Stomach (tissue), 9 donors: Measurements from ENCODE around the gene SLC35F3. TPM values are rescaled to one million over a fixed set of nuclear protein-coding genes. Genes with fewer than 3 reads are reported as not detected.

Source experiments
- DNase-seq, 2 donors: peaks; one replicate each; pipeline versions ENCODE4 v3.0.0 to v3.0.0-alpha.2; 2013 to 2019
- H3K27ac ChIP-seq, 5 donors: fragments of 200-600 bp in 4 of 5; sonication (generic) in 4 of 5; one replicate each; pipeline ENCODE4 v1.5.1; 2013 to 2019; ENCODE audit warnings: mild to moderate bottlenecking in 1 of 5, moderate library complexity in 1 of 5
- H3K27me3 ChIP-seq, 3 donors: fragments of 200-600 bp; sonication (generic); one replicate each; pipeline ENCODE4 v1.5.1; 2017 to 2019; ENCODE audit warnings: mixed run types in 1 of 3
- H3K36me3 ChIP-seq, 4 donors: fragments of 200-600 bp; sonication (generic); 1 replicate in 3 of 4; 2 replicates in 1 of 4; pipeline ENCODE4 v1.5.1; 2016 to 2019
- H3K4me1 ChIP-seq, 4 donors: fragments of 200-600 bp; sonication (generic); one replicate each; pipeline ENCODE4 v1.5.1; 2016 to 2019
- H3K4me3 ChIP-seq, 4 donors: fragments of 200-600 bp; sonication (generic) in 3 of 4; one replicate each; pipeline ENCODE4 v1.5.1; 2016 to 2019; ENCODE audit warnings: mild to moderate bottlenecking in 1 of 4
- H3K9me3 ChIP-seq, 4 donors: fragments of 200-600 bp; sonication (generic); one replicate each; pipeline ENCODE4 v1.5.1; 2016 to 2019
- EP300 ChIP-seq: sonication (generic); formaldehyde crosslinking; IDR thresholded peaks from one replicate; pipeline ENCODE4 v1.6.1; 2017; ENCODE audit warnings: antibody characterized with exemption
- POLR2A ChIP-seq, 4 donors: fragments of 450-650 bp; IDR thresholded peaks; one replicate each; pipeline ENCODE4 v1.6.1; 2016; ENCODE audit warnings: antibody characterized with exemption in 4 of 4, control low read depth in 2 of 4, mild to moderate bottlenecking in 1 of 4, moderate library complexity in 1 of 4
- POLR2AphosphoS5 ChIP-seq, 3 donors: sonication (generic); formaldehyde crosslinking; IDR thresholded peaks; one replicate each; pipeline ENCODE4 v1.6.1; 2016; ENCODE audit warnings: antibody characterized with exemption in 3 of 3
- WGBS, 5 donors: extraction: QIAGEN DNeasy Blood & Tissue Kit in 3 of 5; methylation state at CpG; one replicate each; pipeline versions ENCODE4 v1.1.5 to v1.1.7; 2013 to 2018; 5-methylcytosine and 5-hydroxymethylcytosine counted together
- intact Hi-C: fragments of 100-400 bp; cut with DNase I; formaldehyde crosslinking; loops from one replicate; pipeline ENCODE4 v1.15.1; 2023; ENCODE audit warnings: low total_unique reads
- polyA plus RNA-seq, 3 donors: library from polyadenylated mRNA; stranded (reverse); fragments of 200-250 nt; gene quantifications; one replicate each; pipeline ENCODE4 v1.2.3, GENCODE V29; 2013
- total RNA-seq, 5 donors: library from RNA; depleted of rRNA; stranded (reverse); fragments of >200 nt; gene quantifications; one replicate each; pipeline versions ENCODE4 v1.1.0 to v1.2.3, GENCODE V29; 2014 to 2016
- TF ChIP-seq, protein P1 (sequence below), 7 experiments: fragments of 450-650 bp in 4 of 7; fragments of 200-600 bp in 3 of 7; sonication (generic) in 3 of 7; IDR thresholded peaks; one replicate each; pipeline ENCODE4 v1.5.1; 2016 to 2019; ENCODE audit warnings: antibody characterized with exemption in 7 of 7, control low read depth in 2 of 7, mild to moderate bottlenecking in 1 of 7
- donor health status: healthy with polysubstance abuse.
- donor health status: Bipolar disorder and iron deficiency.
- donor health status: healthy.

Gene SLC35F3
- total and polyA plus RNA-seq, 8 donors, result under 0.01 to 1.5 (median 0.59) TPM; not detected in 2

- H3K27ac ChIP-seq, result no peak overlapping the region
- DNase-seq, result no peak
- 78 to 87% (median 81%) methylated on average over 9 of the region's 9 CpGs for WGBS, 5 donors
- no peak overlapping the region for H3K4me3 ChIP-seq
- TF ChIP-seq POLR2AphosphoS5 (IDR thresholded peaks at IDR 0.05) (no peak), POLR2A (IDR thresholded peaks at IDR 0.05) (no peak), EP300 (no peak)
- TF ChIP-seq, protein P1, sequence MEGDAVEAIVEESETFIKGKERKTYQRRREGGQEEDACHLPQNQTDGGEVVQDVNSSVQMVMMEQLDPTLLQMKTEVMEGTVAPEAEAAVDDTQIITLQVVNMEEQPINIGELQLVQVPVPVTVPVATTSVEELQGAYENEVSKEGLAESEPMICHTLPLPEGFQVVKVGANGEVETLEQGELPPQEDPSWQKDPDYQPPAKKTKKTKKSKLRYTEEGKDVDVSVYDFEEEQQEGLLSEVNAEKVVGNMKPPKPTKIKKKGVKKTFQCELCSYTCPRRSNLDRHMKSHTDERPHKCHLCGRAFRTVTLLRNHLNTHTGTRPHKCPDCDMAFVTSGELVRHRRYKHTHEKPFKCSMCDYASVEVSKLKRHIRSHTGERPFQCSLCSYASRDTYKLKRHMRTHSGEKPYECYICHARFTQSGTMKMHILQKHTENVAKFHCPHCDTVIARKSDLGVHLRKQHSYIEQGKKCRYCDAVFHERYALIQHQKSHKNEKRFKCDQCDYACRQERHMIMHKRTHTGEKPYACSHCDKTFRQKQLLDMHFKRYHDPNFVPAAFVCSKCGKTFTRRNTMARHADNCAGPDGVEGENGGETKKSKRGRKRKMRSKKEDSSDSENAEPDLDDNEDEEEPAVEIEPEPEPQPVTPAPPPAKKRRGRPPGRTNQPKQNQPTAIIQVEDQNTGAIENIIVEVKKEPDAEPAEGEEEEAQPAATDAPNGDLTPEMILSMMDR (IDR thresholded peaks at IDR 0.05), result no peak
- intact Hi-C loops, result no loop called here
- H3K36me3 ChIP-seq, result no peaks in the 10 kb centered on the region
- peaks cover 0 to 7% (median 0%) of the 10 kb centered on the region in 3 donors for H3K27me3 ChIP-seq
- no peaks in the 10 kb centered on the region for H3K9me3 ChIP-seq
- H3K4me1 ChIP-seq, result no peaks in the 10 kb centered on the region
Observed at GRCh38 chr1:234272656-234273312, 368.3 kb downstream of the SLC35F3 start.

- H3K4me3 ChIP-seq, result no peak overlapping the region
- intact Hi-C loops, result no loop called here
- no peaks in the 10 kb centered on the region for H3K36me3 ChIP-seq
- no peaks in the 10 kb centered on the region for H3K9me3 ChIP-seq
- no peaks in the 10 kb centered on the region for H3K4me1 ChIP-seq
- H3K27ac ChIP-seq, result no peak overlapping the region
- TF ChIP-seq, protein P1 (IDR thresholded peaks at IDR 0.05), result no peak
- no peak for TF ChIP-seq POLR2A (IDR thresholded peaks at IDR 0.05)
- no peak for TF ChIP-seq EP300
- 83 to 92% (median 86%) methylated on average over 6 of the region's 6 CpGs for WGBS, 5 donors
- H3K27me3 ChIP-seq, result peaks cover 0 to 7% (median 0%) of the 10 kb centered on the region in 3 donors
- no peak for DNase-seq
Observed at GRCh38 chr1:234273981-234274380, 369.5 kb downstream of the SLC35F3 start.

GRCh38 chr1:234276151-234276788 lies 371.8 kb downstream of the SLC35F3 start:
- Histone ChIP-seq H3K9me3 (no peaks in the 10 kb centered on the region), H3K4me1 (no peaks in the 10 kb centered on the region)
- intact Hi-C loops, result no loop called here

DNA sequence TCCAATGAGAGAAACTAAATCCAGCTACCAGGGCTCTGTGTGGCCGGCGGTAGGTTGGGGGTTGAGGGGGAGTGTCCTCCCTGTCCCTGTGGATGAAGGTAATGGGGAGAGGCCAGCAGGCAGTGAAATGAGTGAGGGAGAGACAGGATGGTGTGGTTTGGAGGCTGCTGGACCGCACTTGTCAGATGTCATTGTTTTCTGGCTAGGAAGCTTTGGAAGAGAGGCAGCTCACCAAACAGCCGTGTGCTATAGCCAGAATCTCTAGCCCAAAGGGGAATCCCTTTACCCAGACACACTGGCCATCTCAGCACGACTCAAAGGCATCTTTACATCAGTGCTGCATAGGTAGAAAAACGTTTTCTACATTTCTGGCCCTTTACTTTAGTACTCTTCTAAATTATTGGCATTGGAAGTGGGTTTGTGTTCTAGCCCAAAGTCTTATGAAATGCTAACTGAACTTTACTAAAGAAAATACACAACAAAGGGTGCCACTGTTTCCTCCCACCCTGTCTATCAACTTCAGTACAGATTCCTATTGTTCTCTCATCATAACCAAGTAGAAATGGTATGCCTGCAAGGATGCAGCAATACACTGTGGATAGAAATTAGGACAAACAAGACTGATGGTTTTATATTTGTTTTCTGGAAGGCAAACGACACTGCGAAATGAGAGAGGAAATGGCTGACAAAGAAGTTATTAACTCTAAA lies 372.8 kb downstream of the SLC35F3 start:
- no peaks in the 10 kb centered on the region for H3K36me3 ChIP-seq

More at GRCh38 chr1:234276151-234276788, 371.8 kb downstream of the SLC35F3 start:
- Histone ChIP-seq H3K4me3 (no peak overlapping the region), H3K36me3 (no peaks in the 10 kb centered on the region), H3K27me3 (peaks cover 0 to 7% (median 0%) of the 10 kb centered on the region in 3 donors), H3K27ac (no peak overlapping the region)
- 69 to 81% (median 73%) methylated on average over 7 of the region's 7 CpGs for WGBS, 5 donors
- DNase-seq, result no peak
- TF ChIP-seq POLR2AphosphoS5 (IDR thresholded peaks at IDR 0.05) (no peak), POLR2A (IDR thresholded peaks at IDR 0.05) (no peak), EP300 (no peak)
- TF ChIP-seq, protein P1 (IDR thresholded peaks at IDR 0.05), result no peak

More for the DNA sequence above, 372.8 kb downstream of the SLC35F3 start:
- 57 to 68% (median 65%) methylated on average over 8 of the region's 8 CpGs for WGBS, 5 donors
- DNase-seq, result no peak
- Histone ChIP-seq H3K27ac (no peak overlapping the region), H3K4me1 (no peaks in the 10 kb centered on the region), H3K9me3 (no peaks in the 10 kb centered on the region), H3K4me3 (no peak overlapping the region), H3K27me3 (peaks cover 0 to 7% (median 0%) of the 10 kb centered on the region in 3 donors)
- TF ChIP-seq EP300 (no peak), POLR2AphosphoS5 (IDR thresholded peaks at IDR 0.05) (no peak), POLR2A (IDR thresholded peaks at IDR 0.05) (no peak)
- TF ChIP-seq, protein P1 (IDR thresholded peaks at IDR 0.05), result no peak
- intact Hi-C loops, result no loop called here
